SK-N-SH (cell line): ENCODE data around the gene LNPK. TPM values are rescaled to one million over a fixed set of nuclear protein-coding genes. Genes with fewer than 3 reads are reported as not detected.
A peak's percentile ranks its signal among the peaks of the same experiment; 100 is the strongest.

Experiments
- CTCF ChIA-PET: fragments of 300-600, 350-600 bp; formaldehyde crosslinking; extraction: SDS; loops from one replicate; lab custom pipeline; 2021; lab: Yijun Ruan, JAX
- POLR2A ChIA-PET: fragments of 350-600 bp; sonication (Branson Sonifier 250); formaldehyde crosslinking; extraction: SDS; loops from one replicate; lab custom pipeline; 2020; ENCODE audit warnings: antibody characterized with exemption, inconsistent platforms; lab: Yijun Ruan, JAX
- DNase-seq: peaks from one replicate; pipeline ENCODE4 v3.0.0; 2012
- H2AFZ ChIP-seq: fragments of 200-600 bp; sonication (generic); 2 replicates; pipeline ENCODE4 v1.8.1; 2016; ENCODE audit warnings: antibody characterized with exemption, mild to moderate bottlenecking, low read depth
- H3F3A ChIP-seq: fragments of 200-600 bp; sonication (generic); replicated peaks from 2 replicates; pipeline ENCODE3; 2016; ENCODE audit warnings: antibody characterized with exemption, mild to moderate bottlenecking; ENCODE audit not compliant: insufficient read depth
- H3K27ac ChIP-seq, 2 experiments: fragments of 200-500 bp in 1 of 2; fragments of 200-600 bp in 1 of 2; sonication (Bioruptor generic) in 1 of 2; sonication (generic), shearing (Covaris generic) in 1 of 2; 2 replicates each; pipeline versions ENCODE4 v1.5.1 to v1.6.1; 2014 to 2016; ENCODE audit warnings: low read depth in 2 of 2, inconsistent platforms in 1 of 2, low read length in 1 of 2, mild to moderate bottlenecking in 1 of 2, mixed read lengths in 1 of 2
- H3K27me3 ChIP-seq: fragments of 200-600 bp; sonication (generic), shearing (Covaris generic); 2 replicates; pipeline ENCODE4 v1.6.1; 2016; ENCODE audit warnings: mixed run types; ENCODE audit not compliant: insufficient read depth
- H3K36me3 ChIP-seq, 2 experiments: fragments of 200-500 bp in 1 of 2; fragments of 200-600 bp in 1 of 2; sonication (Bioruptor generic) in 1 of 2; sonication (generic) in 1 of 2; replicated peaks in 1 of 2; 2 replicates each; pipeline versions ENCODE3 to v1.5.1; 2014 to 2016; ENCODE audit warnings: low read length in 1 of 2, mild to moderate bottlenecking in 1 of 2; ENCODE audit not compliant: insufficient read depth in 2 of 2, control insufficient read depth in 1 of 2
- H3K4me1 ChIP-seq, 2 experiments: fragments of 200-500 bp in 1 of 2; fragments of 200-600 bp in 1 of 2; sonication (Bioruptor generic) in 1 of 2; sonication (generic), shearing (Covaris generic) in 1 of 2; 2 replicates each; pipeline versions ENCODE4 v1.5.1 to v1.6.1; 2014 to 2016; ENCODE audit warnings: low read depth in 1 of 2, low read length in 1 of 2, mixed run types in 1 of 2; ENCODE audit not compliant: insufficient read depth in 2 of 2, control insufficient read depth in 1 of 2
- H3K4me2 ChIP-seq: fragments of 200-600 bp; sonication (generic), shearing (Covaris generic); 2 replicates; pipeline ENCODE4 v1.6.1; 2017; ENCODE audit warnings: mixed run types
- H3K4me3 ChIP-seq, 2 experiments: fragments of 200-500 bp in 1 of 2; fragments of 200-600 bp in 1 of 2; sonication (Bioruptor generic) in 1 of 2; sonication (generic), shearing (Covaris generic) in 1 of 2; 2 replicates each; pipeline versions ENCODE4 v1.5.1 to v1.8.1; 2014 to 2016; ENCODE audit warnings: low read depth in 2 of 2, inconsistent platforms in 1 of 2, low read length in 1 of 2, mild to moderate bottlenecking in 1 of 2, mixed read lengths in 1 of 2, moderate library complexity in 1 of 2
- H3K79me2 ChIP-seq: fragments of 200-600 bp; sonication (generic); 2 replicates; pipeline ENCODE4 v1.8.1; 2017; ENCODE audit warnings: mild to moderate bottlenecking; ENCODE audit not compliant: insufficient read depth
- H3K9ac ChIP-seq: fragments of 200-600 bp; sonication (generic); 2 replicates; pipeline ENCODE4 v1.6.1; 2017; ENCODE audit warnings: mixed run types
- H3K9me2 ChIP-seq: fragments of 200-600 bp; sonication (generic); 2 replicates; pipeline ENCODE4 v1.6.1; 2017; ENCODE audit warnings: mixed run types
- H3K9me3 ChIP-seq: fragments of 200-600 bp; sonication (generic); 2 replicates; pipeline ENCODE4 v1.6.1; 2017; ENCODE audit warnings: mixed run types, mild to moderate bottlenecking, moderate library complexity
- H4K20me1 ChIP-seq: fragments of 200-600 bp; sonication (generic); 2 replicates; pipeline ENCODE4 v1.6.1; 2017; ENCODE audit warnings: mild to moderate bottlenecking, mixed run types; ENCODE audit not compliant: insufficient read depth
- CHD2 ChIP-seq: fragments of 150-350 bp; IDR thresholded peaks from 2 replicates; pipeline ENCODE4 v1.6.1; 2018; ENCODE audit warnings: low read length; ENCODE audit not compliant: partially characterized antibody
- EP300 ChIP-seq, 2 experiments: IDR thresholded peaks; 2 replicates each; pipeline versions ENCODE4 v1.4.0 to v1.6.1; 2012; ENCODE audit warnings: borderline replicate concordance in 1 of 2, low read depth in 1 of 2, low read length in 1 of 2
- EZH2phosphoT487 ChIP-seq: fragments of 200-600 bp; sonication (generic); IDR thresholded peaks from 2 replicates; pipeline ENCODE4 v1.6.1; 2017; ENCODE audit warnings: low read depth, mixed run types, mild to moderate bottlenecking, antibody characterized with exemption, moderate library complexity, borderline replicate concordance
- FOSL2 ChIP-seq: IDR thresholded peaks from 2 replicates; pipeline ENCODE4 v1.4.0; 2012; ENCODE audit warnings: low read depth, mild to moderate bottlenecking, moderate library complexity, borderline replicate concordance
- FOXM1 ChIP-seq: IDR thresholded peaks from 2 replicates; pipeline ENCODE4 v1.4.0; 2012; ENCODE audit warnings: low read depth, mild to moderate bottlenecking
- GABPA ChIP-seq: IDR thresholded peaks from 2 replicates; pipeline ENCODE4 v1.4.0; 2012; ENCODE audit warnings: low read depth, mild to moderate bottlenecking
- MEF2A ChIP-seq: IDR thresholded peaks from 2 replicates; pipeline ENCODE4 v1.4.0; 2012; ENCODE audit warnings: low read depth, borderline replicate concordance
- NRF1 ChIP-seq: IDR thresholded peaks from 2 replicates; pipeline ENCODE4 v1.6.1; 2012; ENCODE audit warnings: low read depth, mild to moderate bottlenecking, low read length
- POLR2AphosphoS5 ChIP-seq: IDR thresholded peaks from 2 replicates; pipeline ENCODE4 v1.6.1; 2012; ENCODE audit warnings: low read depth, low read length
- RCOR1 ChIP-seq: fragments of 150-350 bp; IDR thresholded peaks from 2 replicates; pipeline ENCODE4 v1.6.1; 2017; ENCODE audit warnings: antibody characterized with exemption, low read length
- TAF1 ChIP-seq: IDR thresholded peaks from 2 replicates; pipeline ENCODE4 v1.6.1; 2012; ENCODE audit warnings: low read depth, mild to moderate bottlenecking, low read length, moderate library complexity, borderline replicate concordance
- TCF12 ChIP-seq: IDR thresholded peaks from 2 replicates; pipeline ENCODE4 v1.4.0; 2012
- WGBS: methylation state at CpG from one replicate; pipeline ENCODE4 v1.1.6; 2017; ENCODE audit warnings: low lambda C conversion rate; 5-methylcytosine and 5-hydroxymethylcytosine counted together
- polyA plus RNA-seq, 3 experiments: library from polyadenylated mRNA; depleted of rRNA; stranded (reverse); fragments of >200 nt; gene quantifications; 2 replicates each; pipeline ENCODE4 v1.2.3, GENCODE V29; 2012
- TF ChIP-seq, protein P1 (sequence below): IDR thresholded peaks from 2 replicates; pipeline ENCODE4 v1.4.0; 2012; ENCODE audit warnings: low read depth, borderline replicate concordance
- TF ChIP-seq, protein P2 (sequence below): IDR thresholded peaks from 2 replicates; pipeline ENCODE4; 2012
- TF ChIP-seq, protein P3 (sequence below): IDR thresholded peaks from 2 replicates; pipeline ENCODE4 v1.4.0; 2012; ENCODE audit warnings: low read depth, borderline replicate concordance
- TF ChIP-seq, protein P4 (sequence below): fragments of 150-350 bp; IDR thresholded peaks from 2 replicates; pipeline ENCODE4 v1.6.1; 2016; ENCODE audit warnings: mild to moderate bottlenecking, low read depth, low read length

LNPK gene
- polyA plus RNA-seq, 1 of the 3 experiments (the other 2 are of a cell fraction): 5.0 TPM

DNA sequence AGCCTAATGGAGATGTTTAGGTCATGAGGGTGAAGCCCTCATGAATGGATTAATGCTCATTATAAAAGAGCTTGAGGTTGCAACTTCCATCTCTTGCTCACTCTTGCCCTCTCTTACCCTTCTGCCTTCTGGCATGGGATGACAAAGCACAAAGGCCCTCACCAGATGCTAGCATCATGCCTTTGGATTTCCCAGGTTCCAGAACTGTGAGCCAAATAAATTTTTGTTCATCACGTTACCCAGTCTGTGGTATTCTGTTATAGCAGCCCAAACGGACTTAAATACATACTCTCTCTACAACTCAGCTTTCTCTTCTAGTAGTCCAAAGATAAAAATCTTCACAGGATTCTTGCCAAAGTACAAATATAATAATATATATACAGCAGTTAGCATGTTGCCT lies 75.8 kb downstream of the LNPK start (continued):
- TF ChIP-seq, protein P1, sequence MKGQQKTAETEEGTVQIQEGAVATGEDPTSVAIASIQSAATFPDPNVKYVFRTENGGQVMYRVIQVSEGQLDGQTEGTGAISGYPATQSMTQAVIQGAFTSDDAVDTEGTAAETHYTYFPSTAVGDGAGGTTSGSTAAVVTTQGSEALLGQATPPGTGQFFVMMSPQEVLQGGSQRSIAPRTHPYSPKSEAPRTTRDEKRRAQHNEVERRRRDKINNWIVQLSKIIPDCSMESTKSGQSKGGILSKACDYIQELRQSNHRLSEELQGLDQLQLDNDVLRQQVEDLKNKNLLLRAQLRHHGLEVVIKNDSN: no peak
- peak; percentile 23; the same call in 1 of the 2 replicates for TF ChIP-seq FOSL2

DNA sequence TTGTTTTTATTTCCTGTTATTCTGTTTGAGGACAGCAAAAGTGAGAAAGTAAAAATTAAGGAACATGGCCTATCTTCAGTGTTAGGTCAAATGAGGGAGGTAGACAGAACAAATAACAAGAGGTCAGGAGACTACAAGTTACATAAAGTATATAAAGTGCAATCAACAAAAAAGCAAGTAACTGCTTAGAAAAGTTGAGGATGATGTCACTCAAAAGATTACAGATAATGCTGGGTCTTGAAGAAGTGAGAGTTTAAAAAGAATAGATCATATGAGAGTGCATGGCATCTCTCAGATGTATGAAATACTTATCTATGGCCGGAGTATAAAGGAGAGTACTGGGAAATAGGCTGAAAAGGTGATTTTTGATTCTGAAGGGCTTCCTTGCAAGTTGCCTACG lies 79.9 kb downstream of the LNPK start:
- Histone ChIP-seq H3K9me3 (no peaks in the 10 kb centered on the region), H3K4me3 (no peak overlapping the region), H3K27ac (no peak overlapping the region), H3F3A (no peaks in the 10 kb centered on the region), H3K9ac (no peak overlapping the region), H3K9me2 (no peaks in the 10 kb centered on the region), H3K79me2 (no peaks in the 10 kb centered on the region), H2AFZ (no peak overlapping the region), H3K4me2 (no peak overlapping the region), H4K20me1 (no peaks in the 10 kb centered on the region), H3K27me3 (no peaks in the 10 kb centered on the region), H3K4me1 (peaks cover 0 to 2% of the 10 kb centered on the region in 2 experiments; a peak in 1 of 4 replicates), H3K36me3 (no peaks in the 10 kb centered on the region)
- ChIA-PET CTCF (no interaction called here), POLR2A (no interaction called here)
- WGBS: 100% methylated on average over 2 of the region's 2 CpGs
- TF ChIP-seq EP300 (IDR thresholded peaks at IDR 0.05; ENCODE audit: borderline replicate concordance in 1 of 2, low read depth in 1 of 2, low read length in 1 of 2): no peak
- TF ChIP-seq, protein P2, sequence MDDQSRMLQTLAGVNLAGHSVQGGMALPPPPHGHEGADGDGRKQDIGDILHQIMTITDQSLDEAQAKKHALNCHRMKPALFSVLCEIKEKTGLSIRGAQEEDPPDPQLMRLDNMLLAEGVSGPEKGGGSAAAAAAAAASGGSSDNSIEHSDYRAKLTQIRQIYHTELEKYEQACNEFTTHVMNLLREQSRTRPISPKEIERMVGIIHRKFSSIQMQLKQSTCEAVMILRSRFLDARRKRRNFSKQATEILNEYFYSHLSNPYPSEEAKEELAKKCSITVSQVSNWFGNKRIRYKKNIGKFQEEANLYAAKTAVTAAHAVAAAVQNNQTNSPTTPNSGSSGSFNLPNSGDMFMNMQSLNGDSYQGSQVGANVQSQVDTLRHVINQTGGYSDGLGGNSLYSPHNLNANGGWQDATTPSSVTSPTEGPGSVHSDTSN: no peak
- DNase-seq: no peak

- no peaks in the 10 kb centered on the region for H3K27me3 ChIP-seq
- CTCF ChIA-PET: interaction anchor here (0.8 to 1.2 kb wide), 3 partner anchors 11 to 243 kb away, joined by 3 read pairs; no protein-coding TSS in a partner anchor
- H3K9ac ChIP-seq: no peak overlapping the region
- POLR2A ChIA-PET: interaction anchor here (1.0 kb wide), 1 partner anchor 13 kb away, joined by 3 read pairs; no protein-coding TSS in a partner anchor
- no peak overlapping the region for H3K4me3 ChIP-seq
- H3K4me2 ChIP-seq: no peak overlapping the region
- no peak overlapping the region for H3K27ac ChIP-seq
- H2AFZ ChIP-seq: no peak overlapping the region
- no peaks in the 10 kb centered on the region for H3F3A ChIP-seq
- peaks cover 0 to 2% of the 10 kb centered on the region in 2 experiments; a peak in 1 of 4 replicates for H3K4me1 ChIP-seq
- DNase-seq: no peak
- no peaks in the 10 kb centered on the region for H4K20me1 ChIP-seq
- 60% methylated on average over 3 of the region's 3 CpGs for WGBS
- no peaks in the 10 kb centered on the region for H3K9me2 ChIP-seq
- TF ChIP-seq GABPA: no peak
- H3K9me3 ChIP-seq: no peaks in the 10 kb centered on the region
- H3K36me3 ChIP-seq: no peaks in the 10 kb centered on the region
- no peaks in the 10 kb centered on the region for H3K79me2 ChIP-seq
These were observed 83.1 kb downstream of the LNPK start for GRCh38 chr2:175918935-175919334.

DNA sequence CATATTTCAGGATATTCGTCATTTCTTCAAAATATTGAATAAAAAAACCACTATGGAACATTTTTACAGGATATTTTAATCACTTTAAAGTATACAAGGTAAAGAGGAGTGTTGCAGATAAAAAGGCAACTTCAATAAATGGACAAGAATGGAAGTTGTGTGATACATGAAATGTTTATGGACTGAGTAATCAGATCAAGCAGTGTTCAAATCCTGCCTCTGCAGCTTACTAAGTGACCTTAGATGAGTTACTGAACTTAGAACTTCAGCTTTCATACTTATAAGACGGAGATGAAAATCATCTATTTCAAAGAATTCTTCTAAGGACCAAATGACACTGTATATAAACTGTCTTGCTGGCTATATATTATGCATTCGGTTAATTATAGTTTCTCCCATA lies 87.2 kb downstream of the LNPK start:
- Histone ChIP-seq H4K20me1 (no peaks in the 10 kb centered on the region), H3K9me2 (no peaks in the 10 kb centered on the region), H3K27me3 (no peaks in the 10 kb centered on the region), H2AFZ (no peak overlapping the region), H3K79me2 (no peaks in the 10 kb centered on the region), H3K27ac (no peak overlapping the region), H3F3A (no peaks in the 10 kb centered on the region), H3K4me1 (peaks cover 0 to 2% of the 10 kb centered on the region in 2 experiments; a peak in 1 of 4 replicates), H3K9ac (no peak overlapping the region), H3K36me3 (no peaks in the 10 kb centered on the region), H3K9me3 (no peaks in the 10 kb centered on the region), H3K4me3 (no peak overlapping the region), H3K4me2 (no peak overlapping the region)
- no peak for DNase-seq
- POLR2A ChIA-PET: no interaction called here
- 64% methylated on average over 3 of the region's 3 CpGs for WGBS
- CTCF ChIA-PET: interaction anchor here (0.9 to 1.8 kb wide), 2 partner anchors 171 to 225 kb away, joined by 4 read pairs; no protein-coding TSS in a partner anchor
- TF ChIP-seq FOXM1 (no peak), NRF1 (no peak), TAF1 (no peak), POLR2AphosphoS5 (no peak), RCOR1 (no peak), MEF2A (no peak), CHD2 (no peak), TCF12 (no peak), EZH2phosphoT487 (no peak)
- TF ChIP-seq, protein P3, sequence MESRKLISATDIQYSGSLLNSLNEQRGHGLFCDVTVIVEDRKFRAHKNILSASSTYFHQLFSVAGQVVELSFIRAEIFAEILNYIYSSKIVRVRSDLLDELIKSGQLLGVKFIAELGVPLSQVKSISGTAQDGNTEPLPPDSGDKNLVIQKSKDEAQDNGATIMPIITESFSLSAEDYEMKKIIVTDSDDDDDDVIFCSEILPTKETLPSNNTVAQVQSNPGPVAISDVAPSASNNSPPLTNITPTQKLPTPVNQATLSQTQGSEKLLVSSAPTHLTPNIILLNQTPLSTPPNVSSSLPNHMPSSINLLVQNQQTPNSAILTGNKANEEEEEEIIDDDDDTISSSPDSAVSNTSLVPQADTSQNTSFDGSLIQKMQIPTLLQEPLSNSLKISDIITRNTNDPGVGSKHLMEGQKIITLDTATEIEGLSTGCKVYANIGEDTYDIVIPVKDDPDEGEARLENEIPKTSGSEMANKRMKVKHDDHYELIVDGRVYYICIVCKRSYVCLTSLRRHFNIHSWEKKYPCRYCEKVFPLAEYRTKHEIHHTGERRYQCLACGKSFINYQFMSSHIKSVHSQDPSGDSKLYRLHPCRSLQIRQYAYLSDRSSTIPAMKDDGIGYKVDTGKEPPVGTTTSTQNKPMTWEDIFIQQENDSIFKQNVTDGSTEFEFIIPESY: no peak
- TF ChIP-seq, protein P4, sequence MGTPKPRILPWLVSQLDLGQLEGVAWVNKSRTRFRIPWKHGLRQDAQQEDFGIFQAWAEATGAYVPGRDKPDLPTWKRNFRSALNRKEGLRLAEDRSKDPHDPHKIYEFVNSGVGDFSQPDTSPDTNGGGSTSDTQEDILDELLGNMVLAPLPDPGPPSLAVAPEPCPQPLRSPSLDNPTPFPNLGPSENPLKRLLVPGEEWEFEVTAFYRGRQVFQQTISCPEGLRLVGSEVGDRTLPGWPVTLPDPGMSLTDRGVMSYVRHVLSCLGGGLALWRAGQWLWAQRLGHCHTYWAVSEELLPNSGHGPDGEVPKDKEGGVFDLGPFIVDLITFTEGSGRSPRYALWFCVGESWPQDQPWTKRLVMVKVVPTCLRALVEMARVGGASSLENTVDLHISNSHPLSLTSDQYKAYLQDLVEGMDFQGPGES: no peak
